K562 (cell line): Measurements from ENCODE around the gene CYP21A2. TPM values are rescaled to one million over a fixed set of nuclear protein-coding genes. Genes with fewer than 3 reads are reported as not detected.
A peak's percentile ranks its signal among the peaks of the same experiment; 100 is the strongest.

Experiments
- ATAC-seq: fragments of 200-7000 bp; cut with Tn5 transposase; 3 replicates; pipeline ENCODE4 v1.9.1; 2020; ENCODE audit warnings: moderate library complexity
- BruUV-seq: library from RNA; stranded (reverse); fragments of 400-500 nt; replicated peaks from 2 replicates; lab custom pipeline; 2021; lab: Mats Ljungman, UMichigan
- CTCF ChIA-PET: fragments of 300-600 bp; formaldehyde crosslinking; extraction: SDS; loops from one replicate; lab custom pipeline; 2021; ENCODE audit warnings: low intra/inter-chr PET ratio; lab: Yijun Ruan, JAX
- POLR2A ChIA-PET: fragments of 300-600, 350-650 bp; sonication (Branson Sonifier 250); formaldehyde crosslinking; extraction: SDS; loops from one replicate; lab custom pipeline; 2021; ENCODE audit warnings: antibody characterized with exemption, inconsistent platforms; lab: Yijun Ruan, JAX
- DNase-seq, 4 experiments: peaks; one replicate each; pipeline versions ENCODE4 v3.0.0 to v3.0.0-alpha.2; 2011 to 2018; ENCODE audit warnings: low spot score in 3 of 4, mixed read lengths in 3 of 4; ENCODE audit errors: extremely low read depth in 1 of 4
- FAIRE-seq: peaks from 2 replicates; lab custom pipeline; 2011; peaks lifted over from hg19 to GRCh38; lab: Jason Lieb, UNC
- H2AFZ ChIP-seq: 2 replicates; pipeline ENCODE4 v1.6.0; 2011; ENCODE audit warnings: low read depth, low read length, control low read depth, inconsistent platforms
- H3K27ac ChIP-seq: fragments of 200-600 bp; 3 replicates; pipeline ENCODE4 v1.8.0; 2011; ENCODE audit warnings: low read depth, mild to moderate bottlenecking, control low read depth, inconsistent platforms, low read length, moderate library complexity, mixed read lengths; ENCODE audit errors: extremely low read depth
- H3K27me3 ChIP-seq, 2 experiments: fragments of 300-600 bp in 1 of 2; 2 replicates in 1 of 2; 3 replicates in 1 of 2; pipeline versions ENCODE4 v1.6.0 to v1.8.0; 2011; ENCODE audit warnings: inconsistent platforms in 2 of 2, low read length in 2 of 2, mild to moderate bottlenecking in 1 of 2, mixed read lengths in 1 of 2, moderate library complexity in 1 of 2; ENCODE audit not compliant: control insufficient read depth in 2 of 2, insufficient read depth in 2 of 2
- H3K36me3 ChIP-seq: fragments of 300-600 bp; 3 replicates; pipeline ENCODE4 v1.8.0; 2011; ENCODE audit warnings: mild to moderate bottlenecking, low read length, inconsistent platforms; ENCODE audit not compliant: control insufficient read depth, insufficient read depth
- H3K4me1 ChIP-seq, 2 experiments: fragments of 200-600 bp in 1 of 2; replicated peaks in 1 of 2; 2 replicates in 1 of 2; 3 replicates in 1 of 2; pipeline versions ENCODE4 v1.5.1 to v1.8.0; 2011; ENCODE audit warnings: inconsistent platforms in 2 of 2, low read length in 2 of 2, mild to moderate bottlenecking in 1 of 2, mixed read lengths in 1 of 2, moderate library complexity in 1 of 2; ENCODE audit not compliant: control insufficient read depth in 2 of 2, insufficient read depth in 2 of 2
- H3K4me2 ChIP-seq: 2 replicates; pipeline ENCODE4 v1.6.1; 2011; ENCODE audit warnings: low read length, control low read depth, inconsistent platforms, mixed read lengths; ENCODE audit not compliant: insufficient read depth
- H3K4me3 ChIP-seq: fragments of 200-600 bp; sonication (generic), shearing (Covaris generic); 2 replicates; pipeline ENCODE4 v1.5.1; 2016; ENCODE audit warnings: control low read depth, inconsistent platforms
- H3K79me2 ChIP-seq: fragments of 200-600 bp; 3 replicates; pipeline ENCODE4 v1.8.0; 2011; ENCODE audit warnings: low read length, inconsistent platforms; ENCODE audit not compliant: control insufficient read depth, insufficient read depth
- H3K9ac ChIP-seq, 2 experiments: 2 replicates each; pipeline versions ENCODE4 v1.6.0 to v1.6.1; 2011; ENCODE audit warnings: low read depth in 2 of 2, low read length in 2 of 2, control low read depth in 1 of 2, inconsistent platforms in 1 of 2, mild to moderate bottlenecking in 1 of 2, mixed read lengths in 1 of 2; ENCODE audit not compliant: insufficient read depth in 1 of 2
- H3K9me1 ChIP-seq: one replicate; pipeline ENCODE4 v1.6.0; 2011; ENCODE audit warnings: inconsistent platforms, mild to moderate bottlenecking, low read length, moderate library complexity; ENCODE audit not compliant: control insufficient read depth, insufficient read depth
- H3K9me3 ChIP-seq: replicated peaks from 2 replicates; pipeline ENCODE4 v1.5.1; 2011; ENCODE audit warnings: low read depth, low read length, inconsistent platforms; ENCODE audit not compliant: control insufficient read depth, insufficient read depth
- H4K20me1 ChIP-seq: replicated peaks from 2 replicates; pipeline ENCODE4 v1.6.1; 2011; ENCODE audit warnings: low read length, inconsistent platforms, mixed read lengths; ENCODE audit not compliant: control insufficient read depth, insufficient read depth
- EP300 ChIP-seq: IDR thresholded peaks from 2 replicates; pipeline ENCODE4 v1.6.1; 2012; ENCODE audit warnings: low read length, improper control_type of control experiment
- KDM1A ChIP-seq, 2 experiments: fragments of 450-650 bp; IDR thresholded peaks; 2 replicates each; pipeline ENCODE4 v1.6.1; 2016; ENCODE audit warnings: mild to moderate bottlenecking in 2 of 2
- TCF7L2 ChIP-seq: fragments of 150-350 bp; IDR thresholded peaks from 2 replicates; pipeline ENCODE4 v1.6.1; 2016; ENCODE audit warnings: low read depth, mild to moderate bottlenecking, low read length, moderate library complexity
- WGBS: fragments of 100-300 bp; shearing (Covaris generic); methylation state at CpG from one replicate; pipeline ENCODE4 v1.1.6; 2016; ENCODE audit warnings: low coverage, mixed read lengths; ENCODE audit not compliant: insufficient coverage; ENCODE audit errors: missing lambda C conversion rate; 5-methylcytosine and 5-hydroxymethylcytosine counted together
- in situ Hi-C: fragments of 300-500 bp; cut with MboI; formaldehyde crosslinking; loops from 4 replicates; pipeline ENCODE4 v1.15.0; 2018; ENCODE audit warnings: inconsistent platforms, mixed read lengths
- intact Hi-C: fragments of 100-400 bp; cut with micrococcal nuclease; formaldehyde crosslinking; loops from 2 replicates; pipeline ENCODE4 v1.14.2; 2022
- polyA plus RNA-seq, 8 experiments: library from polyadenylated mRNA; depleted of rRNA in 4 of 8; stranded (reverse) in 5 of 8; unstranded in 3 of 8; fragments of >200 nt; fragmentation: Nextera tagmentation in 2 of 8; fragmentation: Illumina TruSeq in 1 of 8; extraction: Ambion mirVana in 2 of 8; extraction: Trizol in 1 of 8; gene quantifications; 2 replicates each; pipeline versions ENCODE4 v1.2.1 to v1.2.3, GENCODE V29; 2011 to 2014; ENCODE audit warnings: inconsistent platforms in 1 of 8, missing spikeins in 1 of 8
- total RNA-seq, 7 experiments: library from RNA; depleted of rRNA in 6 of 7; stranded (reverse); fragments of >200 nt in 6 of 7; fragmentation: Illumina TruSeq in 2 of 7; extraction: Trizol in 2 of 7; gene quantifications; 2 replicates each; pipeline versions ENCODE4 v1.2.1 to v1.2.3, GENCODE V29; 2011 to 2021; ENCODE audit warnings: low replicate concordance in 1 of 7

The CYP21A2 gene
- total and polyA plus RNA-seq, 9 of the 15 experiments (the other 6 are each of a cell fraction or from before 2014, with no cell fraction given): 0.03 to 1.4 (median 0.19) TPM

- Histone ChIP-seq H3K27ac (no peak overlapping the region), H2AFZ (no peak overlapping the region), H3K79me2 (no peaks in the 10 kb centered on the region), H3K9ac (peak overlapping the region in 1 of 2 experiments; percentile 24; a peak in 1 of 4 replicates), H3K4me2 (no peak overlapping the region), H3K27me3 (peaks cover 5 to 35% of the 10 kb centered on the region in 2 experiments; a peak in 4 of 5 replicates), H4K20me1 (peaks cover 4% of the 10 kb centered on the region; the same call in 1 of the 2 replicates), H3K4me3 (no peak overlapping the region), H3K36me3 (no peaks in the 10 kb centered on the region), H3K9me1 (no peaks in the 10 kb centered on the region), H3K9me3 (no peaks in the 10 kb centered on the region), H3K4me1 (peaks cover 11 to 39% of the 10 kb centered on the region in 2 experiments)
- BruUV-seq: no TSS peak
- no peak for DNase-seq
- CTCF ChIA-PET: no interaction called here
- 0 out of 4 replicates have a peak, but pooled peaks of 1 of the 2 experiments have one; percentile 47 for TF ChIP-seq KDM1A (IDR thresholded peaks at IDR 0.05)
- TF ChIP-seq TCF7L2: no peak
- no peak for TF ChIP-seq EP300
- POLR2A ChIA-PET: interaction anchor here (0.5 to 1.5 kb wide), 5 partner anchors 11 to 889 kb away, joined by 3 to 4 read pairs (median 3); no protein-coding TSS in a partner anchor
- intact Hi-C loops: no loop called here
- no peak for ATAC-seq
- in situ Hi-C loops: no loop called here
- no peak for FAIRE-seq
- 12% methylated on average over 9 of the region's 9 CpGs for WGBS
Measured at GRCh38 chr6:32082935-32083334, 44.7 kb downstream of the CYP21A2 start.
